ENCODE data around the gene CELA2A. TPM values are rescaled to one million over a fixed set of nuclear protein-coding genes. Genes with fewer than 3 reads are reported as not detected.
"Not testable (repeated sequence)": the region's sequence is repeated elsewhere in the genome, so short reads cannot be mapped to it uniquely, and the experiment has no call there.

The CELA2A gene
- total RNA-seq, 1 donor from 2014 or later = not detected

- Histone ChIP-seq H3K4me2 (no peak overlapping the region), H3K36me3 (no peaks in the 10 kb centered on the region), H3F3A (ENCODE audit: low read depth) (peaks cover 10% of the 10 kb centered on the region), H2AFZ (replicated peaks) (no peak overlapping the region), H3K4me3 (no peak overlapping the region), H3K9me3 (ENCODE audit: low read depth) (no peaks in the 10 kb centered on the region), H3K27ac (no peak overlapping the region), H3K4me1 (peaks cover 9% of the 10 kb centered on the region), H3K79me2 (ENCODE audit: low read depth) (peaks cover 13% of the 10 kb centered on the region), H4K20me1 (ENCODE audit: low read depth) (no peaks in the 10 kb centered on the region), H3K27me3 (no peaks in the 10 kb centered on the region), H3K9ac (no peak overlapping the region)
- DNase-seq (ENCODE audit: low spot score) = no peak
- peaks cover 4% of the 10 kb centered on the region for H3K36me3 Mint-ChIP-seq
- H3K4me1 Mint-ChIP-seq = peaks cover 20% of the 10 kb centered on the region
- no peak overlapping the region for H3K27ac Mint-ChIP-seq
- no peaks in the 10 kb centered on the region for H3K9me3 Mint-ChIP-seq
- no peaks in the 10 kb centered on the region for H3K27me3 Mint-ChIP-seq (ENCODE audit: insufficient read depth, low read depth)
- H3K4me3 Mint-ChIP-seq = no peak overlapping the region
- TF ChIP-seq EZH2phosphoT487 (IDR thresholded peaks at IDR 0.05) = no peak
- TF ChIP-seq CTCF (IDR thresholded peaks at IDR 0.05) = no peak
- TF ChIP-seq EZH2 (IDR thresholded peaks at IDR 0.05) = no peak
These were observed 63.1 kb downstream of the CELA2A start for GRCh38 chr1:15519625-15520024.

DNA sequence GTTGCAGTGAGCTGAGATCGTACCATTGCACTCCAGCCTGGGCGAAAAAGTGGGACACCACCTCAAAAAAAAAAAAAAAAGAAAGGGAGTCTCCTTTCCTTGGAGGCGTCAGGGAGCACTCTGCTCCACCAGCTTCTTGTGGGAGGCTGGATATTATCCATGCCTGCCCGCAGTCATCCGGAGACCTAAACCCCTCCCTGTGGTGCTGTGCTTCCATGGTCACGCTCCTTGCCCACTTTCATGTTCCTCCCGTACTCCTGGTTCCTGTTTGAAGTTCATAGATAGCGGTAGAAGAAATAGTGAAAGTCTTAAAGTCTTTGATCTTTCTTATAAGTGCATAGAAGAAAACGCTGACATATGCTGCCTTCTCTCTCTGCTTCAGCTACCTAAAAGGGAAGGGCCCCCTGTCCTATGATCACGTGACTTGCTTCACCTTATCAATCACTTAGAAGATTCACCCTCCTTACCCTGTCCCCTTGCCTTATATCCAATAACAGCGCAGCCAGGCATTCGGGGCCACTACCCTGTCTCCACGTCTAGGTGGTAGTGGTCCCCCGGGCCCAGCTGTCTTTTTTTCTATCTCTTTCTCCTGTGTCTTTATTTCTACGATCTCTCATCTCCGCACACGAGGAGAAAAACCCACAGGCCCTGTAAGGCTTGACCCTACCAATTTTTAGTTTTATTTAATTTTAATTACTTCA, 64.8 kb downstream of the CELA2A start:
- H3K36me3 Mint-ChIP-seq; H3K9me3 Mint-ChIP-seq; H4K20me1 ChIP-seq (ENCODE audit: low read depth); H2AFZ ChIP-seq (replicated peaks); H3K27me3 Mint-ChIP-seq (ENCODE audit: insufficient read depth, low read depth); H3K27ac ChIP-seq; H3K9me3 ChIP-seq (ENCODE audit: low read depth); H3K9ac ChIP-seq; DNase-seq (ENCODE audit: low spot score); H3K27ac Mint-ChIP-seq; H3K4me2 ChIP-seq; H3K27me3 ChIP-seq; H3K4me3 ChIP-seq; H3K36me3 ChIP-seq; H3K4me3 Mint-ChIP-seq: not testable (repeated sequence)
- H3K79me2 ChIP-seq (ENCODE audit: low read depth) = peaks cover 13% of the 10 kb centered on the region
- peaks cover 19% of the 10 kb centered on the region for H3K4me1 ChIP-seq
- peaks cover 30% of the 10 kb centered on the region for H3K4me1 Mint-ChIP-seq
- peaks cover 24% of the 10 kb centered on the region for H3F3A ChIP-seq (ENCODE audit: low read depth)

Other genes starting within 250 kb of the CELA2A start
- gene FHAD1, start 209.5 kb upstream of the CELA2A start, total RNA-seq (ENCODE audit: low replicate concordance) = 2.9 and 9.1 TPM in 2 replicates
- 6.5 and 14.5 TPM in 2 replicates for gene EFHD2, start 46.8 kb upstream of the CELA2A start, total RNA-seq (ENCODE audit: low replicate concordance)
- gene CTRC, start 18.3 kb upstream of the CELA2A start, total RNA-seq (ENCODE audit: low replicate concordance) = not detected in 2 replicates
- not detected in 2 replicates for gene CELA2B, start 19.4 kb downstream of the CELA2A start, total RNA-seq (ENCODE audit: low replicate concordance)
- gene CASP9, start 67.5 kb downstream of the CELA2A start, total RNA-seq (ENCODE audit: low replicate concordance) = 12.4 and 18.2 TPM in 2 replicates
- 24.2 and 33.6 TPM in 2 replicates for gene DNAJC16, start 70.1 kb downstream of the CELA2A start, total RNA-seq (ENCODE audit: low replicate concordance)
- gene AGMAT, start 128.3 kb downstream of the CELA2A start, total RNA-seq (ENCODE audit: low replicate concordance) = 0.84 and 0.86 TPM in 2 replicates
- gene DDI2, start 160.7 kb downstream of the CELA2A start, total RNA-seq (ENCODE audit: low replicate concordance) = 23.3 and 23.8 TPM in 2 replicates
- 16.7 and 42.2 TPM in 2 replicates for gene PLEKHM2, start 227.6 kb downstream of the CELA2A start, total RNA-seq (ENCODE audit: low replicate concordance)

Measured in neural progenitor cell (in vitro differentiated cells).